GM12878 (cell line): ENCODE measurements around the gene KCNQ1. TPM values are rescaled to one million over a fixed set of nuclear protein-coding genes. Genes with fewer than 3 reads are reported as not detected.

Experiments
- BACH1 ChIP-seq: fragments of 450-650 bp; IDR thresholded peaks from 2 replicates; pipeline ENCODE4 v1.6.1; 2017; ENCODE audit warnings: mild to moderate bottlenecking, borderline replicate concordance
- E2F4 ChIP-seq: IDR thresholded peaks from 2 replicates; pipeline ENCODE4 v1.6.1; 2012; ENCODE audit warnings: low read depth, low read length, improper control_type of control experiment
- GABPA ChIP-seq: IDR thresholded peaks from 2 replicates; pipeline ENCODE4 v1.6.1; 2014; ENCODE audit warnings: antibody characterized with exemption, low read depth, mild to moderate bottlenecking, inconsistent platforms
- IRF5 ChIP-seq: fragments of 450-650 bp; IDR thresholded peaks from 2 replicates; pipeline ENCODE4 v1.6.1; 2017; ENCODE audit warnings: borderline replicate concordance
- KLF5 ChIP-seq: fragments of 450-650 bp; IDR thresholded peaks from 2 replicates; pipeline ENCODE4 v1.6.1; 2014; ENCODE audit warnings: mild to moderate bottlenecking; ENCODE audit not compliant: partially characterized antibody
- MAX ChIP-seq: IDR thresholded peaks from 2 replicates; pipeline ENCODE4 v1.6.1; 2012; ENCODE audit warnings: low read depth, low read length, improper control_type of control experiment
- MEF2B ChIP-seq: fragments of 450-650 bp; IDR thresholded peaks from 2 replicates; pipeline ENCODE4 v1.6.1; 2018; ENCODE audit warnings: mild to moderate bottlenecking, moderate library complexity; ENCODE audit not compliant: partially characterized antibody, poor library complexity, severe bottlenecking
- MXI1 ChIP-seq: fragments of 150-350 bp; IDR thresholded peaks from 2 replicates; pipeline ENCODE4 v1.6.1; 2011; ENCODE audit warnings: low read depth, mild to moderate bottlenecking, inconsistent platforms, low read length, improper control_type of control experiment
- RAD51 ChIP-seq: fragments of 450-650 bp; IDR thresholded peaks from 2 replicates; pipeline ENCODE4 v1.6.1; 2016; ENCODE audit warnings: moderate library complexity, mild to moderate bottlenecking, inconsistent platforms
- RELB ChIP-seq: fragments of 450-650 bp; IDR thresholded peaks from 2 replicates; pipeline ENCODE4 v1.6.1; 2017; ENCODE audit warnings: low read depth, mild to moderate bottlenecking, moderate library complexity
- TCF7 ChIP-seq: IDR thresholded peaks from 2 replicates; pipeline ENCODE4 v1.6.1; 2014; ENCODE audit warnings: antibody characterized with exemption, borderline replicate concordance
- ZNF622 ChIP-seq: fragments of 450-650 bp; IDR thresholded peaks from 2 replicates; pipeline ENCODE4 v1.6.1; 2017; ENCODE audit warnings: mild to moderate bottlenecking, inconsistent platforms
- polyA plus RNA-seq, 11 experiments: library from polyadenylated mRNA; depleted of rRNA in 4 of 11; unstranded in 6 of 11; stranded (reverse) in 5 of 11; fragments of >200 nt; fragmentation: Nextera tagmentation in 4 of 11; fragmentation: Illumina TruSeq in 1 of 11; extraction: Ambion mirVana in 4 of 11; extraction: Trizol in 1 of 11; gene quantifications; 1 replicate in 1 of 11; 2 replicates in 10 of 11; pipeline versions ENCODE4 v1.2.1 to v1.2.3, GENCODE V29; 2011 to 2016; ENCODE audit warnings: inconsistent platforms in 2 of 11, missing spikeins in 2 of 11, low read depth in 1 of 11
- total RNA-seq, 4 experiments: library from RNA; depleted of rRNA in 3 of 4; stranded (reverse); fragments of >200 nt in 3 of 4; fragmentation: Illumina TruSeq in 1 of 4; extraction: Trizol in 1 of 4; gene quantifications; 2 replicates each; pipeline versions ENCODE4 v1.2.1 to v1.2.3, GENCODE V29; 2013 to 2021

Gene KCNQ1
- total and polyA plus RNA-seq, 10 of the 15 experiments (the other 5 are each of a cell fraction or from before 2014, with no cell fraction given): 0.03 to 0.15 (median 0.12) TPM; not detected in 7

- TF ChIP-seq IRF5 (no peak), E2F4 (no peak), MEF2B (no peak), MXI1 (no peak), RAD51 (no peak), BACH1 (peak; percentile 49), MAX (no peak), TCF7 (no peak), KLF5 (no peak), ZNF622 (no peak), GABPA (no peak), RELB (no peak)
- TF ChIP-seq, all 136 proteins: peak for 32
These were observed 255.0 kb downstream of the KCNQ1 start, which contains the start of gene KCNQ1OT1 (continued) for GRCh38 chr11:2699531-2700414.
